Stimulated activated CD4-positive, alpha-beta T cell treated with anti-CD3 and anti-CD28 coated beads, Interleukin-15, amount 100 ng/mL, for 1 hour (primary cell): ENCODE measurements around the gene R3HDM2.

Experiments used
- DNase-seq, 2 donors: peaks; one replicate each; pipeline ENCODE4 v3.0.0-alpha.2; 2020; ENCODE audit warnings: low read depth in 1 of 2, low spot score in 1 of 2

R3HDM2 gene

GRCh38 chr12:57242691-57243454 is 188.0 kb downstream of the R3HDM2 start:
- peak in 1 of 2 donors; percentile 58 for DNase-seq

DNA sequence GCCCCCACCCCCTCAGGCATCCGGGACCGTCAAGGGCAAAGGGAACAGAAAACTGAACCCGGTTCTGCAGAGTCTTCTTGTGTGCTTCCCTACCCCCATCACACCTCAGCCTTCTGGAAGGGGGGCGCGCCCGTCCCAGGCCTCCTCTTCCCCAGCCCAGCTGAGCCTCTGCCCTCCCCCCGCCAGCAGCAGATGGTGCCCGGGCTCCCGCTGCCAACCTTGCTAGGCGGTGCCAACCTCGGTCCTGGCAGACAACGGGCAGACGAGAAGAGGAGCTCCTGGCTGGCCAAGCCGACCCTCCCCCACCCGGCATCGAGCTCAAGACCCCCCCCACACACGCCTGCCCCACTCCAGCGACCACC is 188.5 kb downstream of the R3HDM2 start:
- DNase-seq = no peak

DNA sequence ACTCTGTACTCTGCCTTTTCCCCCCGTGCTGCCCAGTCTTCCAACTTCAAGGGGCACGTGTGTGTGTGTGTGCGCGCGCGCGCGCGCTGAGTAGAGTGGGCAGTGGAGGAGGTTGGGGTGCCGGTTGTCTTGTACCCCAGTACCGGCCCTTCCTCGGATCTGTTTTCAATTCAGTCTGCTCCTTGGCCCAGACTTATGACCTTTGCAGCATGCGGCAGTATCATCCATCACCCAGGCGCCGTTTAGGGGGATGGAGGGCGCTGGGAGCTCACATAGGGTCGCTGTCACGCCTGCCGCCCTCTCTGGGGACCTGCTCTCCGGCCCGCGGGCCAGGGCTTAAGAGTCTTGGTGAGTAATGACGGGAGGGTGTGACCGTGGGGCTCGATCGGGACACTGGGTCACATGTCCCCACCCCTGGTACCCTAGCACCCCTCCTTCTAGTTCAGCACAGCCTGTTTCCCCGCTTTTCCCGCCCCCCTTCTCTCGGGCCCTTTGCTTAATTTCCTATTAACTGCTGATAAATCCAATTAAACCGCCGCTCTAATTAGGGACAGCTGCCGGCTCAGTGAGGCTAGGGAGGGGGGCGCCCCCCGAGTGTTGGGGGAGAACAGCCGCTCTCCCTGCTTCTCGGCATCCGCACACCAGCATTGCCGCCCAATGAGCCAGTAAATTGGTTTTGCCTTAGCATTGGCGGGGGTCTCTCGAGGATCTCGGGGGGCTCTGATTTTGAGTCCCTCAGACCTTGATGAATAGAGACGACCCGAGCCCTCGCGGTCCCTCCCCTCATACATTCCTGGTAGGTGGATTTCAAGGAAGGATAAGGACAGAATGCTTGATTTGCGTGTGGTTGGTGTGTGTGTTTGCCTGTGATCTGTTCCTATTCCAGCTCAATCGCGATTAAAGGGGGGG is 189.2 kb downstream of the R3HDM2 start:
- no peak for DNase-seq

GRCh38 chr12:57240926-57241401 is 189.9 kb downstream of the R3HDM2 start:
- DNase-seq = no peak

- peak; percentile 38 to 64 for DNase-seq
Measured at GRCh38 chr12:57240066-57240921, 190.5 kb downstream of the R3HDM2 start.

DNA sequence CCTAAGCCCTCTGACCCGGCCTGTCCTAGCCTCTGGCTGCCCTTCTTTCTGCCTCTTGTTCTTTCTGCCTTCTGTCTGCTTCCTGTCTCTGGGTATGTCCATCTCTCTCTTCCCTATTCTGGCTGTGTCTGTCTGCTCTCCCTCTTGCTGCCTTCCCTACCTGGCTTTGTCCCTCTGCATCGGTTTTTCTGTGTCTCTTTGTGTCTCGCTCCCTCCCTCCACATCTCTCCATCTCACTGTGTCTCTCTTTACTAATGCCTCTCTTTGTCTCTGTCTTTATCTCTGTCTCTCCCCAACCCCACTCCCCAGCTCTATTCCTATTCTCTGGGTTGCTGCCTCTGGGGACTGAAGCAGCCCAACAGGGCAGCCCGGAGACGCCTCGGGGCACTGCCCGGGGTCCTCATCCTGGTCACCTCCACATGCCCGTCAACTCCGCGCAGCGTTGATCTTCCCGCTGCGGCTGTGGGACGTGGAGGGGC is 191.2 kb downstream of the R3HDM2 start:
- no peak for DNase-seq

DNA sequence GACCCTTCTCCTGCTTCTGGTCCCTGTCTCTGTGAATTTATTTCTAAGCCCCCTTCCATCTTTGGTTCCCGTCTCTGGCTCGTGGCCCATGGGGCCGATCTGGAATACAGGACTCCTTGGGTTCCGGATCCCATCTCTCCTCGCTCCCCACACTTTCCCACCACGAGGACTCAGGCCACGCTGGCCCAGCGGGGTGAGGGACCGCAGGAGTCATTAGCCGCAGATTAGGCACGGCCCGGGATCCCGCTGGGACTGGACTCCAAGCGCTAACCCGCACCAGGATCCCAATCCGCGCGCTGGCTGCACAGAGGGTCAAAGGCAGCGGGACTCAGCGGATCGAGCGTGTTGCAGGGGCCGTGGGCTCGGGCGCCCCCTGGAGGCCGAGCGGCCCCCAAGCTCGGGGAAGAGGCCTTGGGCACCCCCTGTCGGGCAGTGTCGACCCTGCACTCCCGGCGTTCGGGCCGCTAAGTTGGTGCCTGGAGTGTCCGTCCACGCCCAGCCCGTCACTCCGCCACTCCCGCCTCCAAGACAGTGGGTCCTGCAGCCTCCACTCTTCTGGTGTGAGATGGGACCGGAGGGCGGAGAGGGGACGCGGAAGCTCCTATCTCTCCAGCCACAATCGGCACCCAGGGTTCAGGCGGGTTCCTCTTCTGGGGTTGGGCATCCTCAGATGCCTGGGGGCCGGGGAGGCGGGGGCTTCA is 191.8 kb downstream of the R3HDM2 start:
- peak; percentile 77 to 86 for DNase-seq

DNA sequence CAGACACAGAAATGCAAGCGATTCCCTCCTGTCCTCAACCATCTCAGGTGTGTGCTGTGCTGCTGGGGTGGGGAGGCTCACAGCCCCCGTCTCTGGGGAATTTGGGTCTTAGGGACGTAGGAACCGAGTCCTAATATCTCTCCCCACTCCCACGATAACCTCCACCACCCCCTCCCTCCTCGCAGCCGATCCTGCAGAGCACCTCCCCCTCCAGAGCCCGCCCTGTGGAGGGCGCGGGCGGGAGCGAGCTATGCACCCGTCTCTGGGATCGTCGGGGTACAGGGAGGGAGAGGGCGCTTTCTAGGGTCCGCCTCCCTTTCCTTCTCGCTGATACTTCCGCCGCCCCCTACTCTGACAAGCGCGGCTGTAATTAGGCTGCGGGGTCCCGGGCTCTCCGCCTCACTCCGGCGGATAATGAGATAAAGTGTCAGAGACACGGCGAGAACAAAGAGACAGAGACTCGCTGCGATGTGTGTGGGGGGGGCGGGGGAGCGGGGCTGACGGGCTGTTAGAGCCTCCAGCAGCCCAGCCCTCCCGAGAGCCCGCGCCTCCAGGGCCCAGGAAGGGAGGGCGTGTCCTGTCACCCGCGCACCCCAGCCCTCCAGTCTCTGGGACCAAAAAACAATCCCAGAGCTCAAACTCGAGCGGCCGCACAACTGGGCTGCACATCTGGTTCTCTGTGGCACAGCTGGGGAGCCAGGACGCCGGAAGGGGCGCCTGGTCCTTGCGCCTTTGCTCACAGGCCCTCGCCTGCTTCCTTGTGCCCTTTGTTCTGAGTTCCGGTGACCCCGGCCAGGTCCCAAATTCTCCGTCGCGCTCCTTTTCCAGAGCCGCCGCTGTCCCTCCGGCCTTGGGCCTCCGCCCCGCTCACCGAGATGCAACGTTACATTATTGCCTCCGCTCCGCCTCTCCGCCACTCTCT is 192.7 kb downstream of the R3HDM2 start:
- no peak for DNase-seq

- no peak for DNase-seq
Measured at GRCh38 chr12:57237596-57237931, 193.3 kb downstream of the R3HDM2 start.

GRCh38 chr12:57236925-57237595 is 193.8 kb downstream of the R3HDM2 start:
- no peak for DNase-seq

DNA sequence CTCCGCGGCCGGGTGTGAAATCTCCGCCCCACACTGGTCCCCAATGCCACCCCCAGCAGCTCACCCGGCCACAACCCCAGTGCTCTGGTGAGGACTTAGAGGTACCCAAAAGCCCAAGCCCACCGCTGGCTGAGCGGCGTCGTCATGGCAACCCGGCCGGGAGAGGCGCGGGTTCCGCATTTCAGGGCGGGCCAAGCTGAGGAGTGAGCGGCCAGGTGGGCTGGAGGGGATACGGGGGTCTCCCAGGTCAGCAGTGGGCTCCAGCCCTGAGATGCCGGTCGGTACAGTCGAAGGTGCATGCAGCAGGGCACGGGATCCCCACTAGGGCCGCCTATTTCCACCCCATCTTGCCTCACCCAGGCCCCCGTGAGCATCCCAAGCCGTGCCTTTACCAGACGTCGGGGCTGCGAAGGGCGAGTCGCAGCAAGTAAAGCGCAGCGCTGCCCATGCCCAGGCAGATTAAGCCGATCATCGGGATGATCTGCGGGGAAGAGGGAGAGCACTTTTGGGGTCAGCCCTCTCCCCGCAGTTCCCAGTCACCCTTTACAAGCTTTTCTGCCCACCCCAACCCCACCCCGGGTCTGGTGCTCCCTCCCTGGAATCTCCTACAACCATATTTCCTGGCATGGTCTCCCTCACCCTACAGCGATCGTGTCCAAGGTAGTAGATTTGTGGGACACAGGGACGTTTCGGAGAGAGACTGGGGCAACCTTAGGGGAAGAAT is 194.5 kb downstream of the R3HDM2 start:
- DNase-seq = no peak

DNA sequence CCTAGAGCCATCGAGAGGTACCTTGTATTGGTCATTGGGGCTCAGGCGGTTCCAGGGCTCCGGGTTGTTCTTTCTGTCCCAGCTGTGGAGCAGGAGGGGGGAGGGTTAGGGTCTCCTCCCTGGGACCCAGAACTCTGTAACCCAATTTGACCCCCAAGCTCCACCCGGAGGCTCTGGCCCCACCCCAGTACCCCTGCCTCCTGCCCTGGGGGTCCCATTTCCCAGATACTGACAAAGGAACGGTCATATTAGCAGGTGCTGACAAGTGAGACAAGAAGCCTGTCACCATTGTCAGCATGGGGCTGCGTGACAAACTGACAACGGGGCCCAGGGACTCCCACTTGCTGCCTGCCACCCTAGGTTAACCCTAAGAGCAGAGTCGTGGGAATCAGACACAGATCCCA is 195.1 kb downstream of the R3HDM2 start:
- DNase-seq = no peak

DNA sequence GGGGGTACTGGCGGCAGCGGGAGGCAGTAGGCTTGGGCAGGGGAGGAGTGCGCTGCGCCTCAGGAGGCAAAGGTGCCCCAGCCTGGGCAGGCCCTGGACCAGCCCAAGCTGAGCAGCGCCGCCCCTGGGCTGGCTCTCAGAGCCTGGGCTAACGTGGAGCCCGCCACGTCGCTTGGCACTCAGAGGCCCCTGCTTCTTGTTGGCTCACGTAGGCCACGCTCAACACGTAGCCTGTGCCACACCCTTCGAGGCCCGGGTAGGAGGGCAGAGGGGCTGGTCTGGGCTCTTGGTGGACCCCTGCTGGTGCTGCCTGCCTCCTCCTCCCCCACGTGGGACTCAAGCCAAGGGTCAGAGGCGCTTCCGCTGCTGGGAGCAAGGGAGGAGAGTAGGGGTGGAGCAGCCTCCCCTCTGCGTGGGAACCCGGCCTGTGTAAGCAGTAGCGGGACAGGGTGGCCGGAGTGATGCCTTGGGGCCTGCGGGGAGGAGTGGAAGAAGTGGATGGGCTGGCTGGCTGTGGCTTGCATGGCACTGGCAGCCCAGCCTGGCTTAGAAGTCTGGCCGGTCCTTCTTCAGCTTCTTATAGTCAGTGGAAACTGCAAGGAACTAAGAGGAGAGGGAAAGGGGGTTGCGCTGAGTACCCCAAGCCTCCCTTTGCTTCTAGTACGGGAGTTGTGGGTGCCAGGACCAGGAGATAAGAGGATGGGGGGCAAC is 195.7 kb downstream of the R3HDM2 start:
- DNase-seq = no peak

DNA sequence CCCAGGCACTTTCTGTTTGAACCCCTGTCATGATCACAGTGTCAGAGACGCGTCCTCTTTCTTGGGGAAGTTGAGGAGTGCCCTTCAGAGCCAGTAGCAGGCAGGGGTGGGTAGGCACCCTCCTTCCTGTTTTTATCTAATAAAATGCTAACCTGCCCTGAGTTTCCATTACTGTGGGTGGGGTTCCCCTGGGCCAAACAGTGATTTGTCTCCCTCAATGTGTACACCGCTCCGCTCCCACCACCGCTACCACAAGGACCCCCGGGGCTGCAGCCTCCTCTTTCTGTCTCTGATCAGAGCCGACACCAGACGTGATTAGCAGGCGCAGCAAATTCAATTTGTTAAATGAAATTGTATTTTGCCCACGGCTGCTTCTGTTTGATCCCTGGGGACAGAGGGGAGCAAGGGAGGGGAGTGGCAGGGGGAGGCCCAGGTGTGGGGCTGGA is 196.2 kb downstream of the R3HDM2 start:
- DNase-seq = no peak

GRCh38 chr12:57234233-57234570 is 196.6 kb downstream of the R3HDM2 start:
- DNase-seq = no peak

- DNase-seq = no peak
Measured at GRCh38 chr12:57233357-57234232, 197.2 kb downstream of the R3HDM2 start.
